ENCODE measurements around the gene SEPTIN8.
A peak's percentile ranks its signal among the peaks of the same experiment; 100 is the strongest.

- TF ChIP-seq, protein P1, sequence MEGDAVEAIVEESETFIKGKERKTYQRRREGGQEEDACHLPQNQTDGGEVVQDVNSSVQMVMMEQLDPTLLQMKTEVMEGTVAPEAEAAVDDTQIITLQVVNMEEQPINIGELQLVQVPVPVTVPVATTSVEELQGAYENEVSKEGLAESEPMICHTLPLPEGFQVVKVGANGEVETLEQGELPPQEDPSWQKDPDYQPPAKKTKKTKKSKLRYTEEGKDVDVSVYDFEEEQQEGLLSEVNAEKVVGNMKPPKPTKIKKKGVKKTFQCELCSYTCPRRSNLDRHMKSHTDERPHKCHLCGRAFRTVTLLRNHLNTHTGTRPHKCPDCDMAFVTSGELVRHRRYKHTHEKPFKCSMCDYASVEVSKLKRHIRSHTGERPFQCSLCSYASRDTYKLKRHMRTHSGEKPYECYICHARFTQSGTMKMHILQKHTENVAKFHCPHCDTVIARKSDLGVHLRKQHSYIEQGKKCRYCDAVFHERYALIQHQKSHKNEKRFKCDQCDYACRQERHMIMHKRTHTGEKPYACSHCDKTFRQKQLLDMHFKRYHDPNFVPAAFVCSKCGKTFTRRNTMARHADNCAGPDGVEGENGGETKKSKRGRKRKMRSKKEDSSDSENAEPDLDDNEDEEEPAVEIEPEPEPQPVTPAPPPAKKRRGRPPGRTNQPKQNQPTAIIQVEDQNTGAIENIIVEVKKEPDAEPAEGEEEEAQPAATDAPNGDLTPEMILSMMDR (IDR thresholded peaks at IDR 0.05; ENCODE audit: insufficient read depth, low read depth, low read length), result peak; percentile 87
- no peak for TF ChIP-seq EZH2 (IDR thresholded peaks at IDR 0.05; ENCODE audit: insufficient read depth, low read length)
These were observed 43.2 kb upstream of the SEPTIN8 start for GRCh38 chr5:132820162-132820754.
